Fibroblast of villous mesenchyme (primary cell): Measurements from ENCODE around the gene FOXE1. TPM values are rescaled to one million over a fixed set of nuclear protein-coding genes. Genes with fewer than 3 reads are reported as not detected.
A peak's percentile ranks its signal among the peaks of the same experiment; 100 is the strongest.

Experiments
- DNase-seq: peaks from one replicate; pipeline ENCODE4 v3.0.0-alpha.2; 2010; ENCODE audit warnings: low read depth
- H3K4me3 ChIP-seq: 2 replicates; pipeline ENCODE4 v1.5.1; 2011; ENCODE audit warnings: low read depth, mild to moderate bottlenecking, low read length
- CTCF ChIP-seq: IDR thresholded peaks from 2 replicates; pipeline ENCODE4 v1.5.1; 2012; ENCODE audit warnings: low read depth, mild to moderate bottlenecking, low read length; ENCODE audit not compliant: insufficient read depth
- total RNA-seq: library from RNA; depleted of rRNA; stranded (reverse); fragments of >200 nt; gene quantifications from 2 replicates; pipeline ENCODE4 v1.2.3, GENCODE V29; 2012

FOXE1 gene
- total RNA-seq, 1 donor, result under 0.01 TPM

- no peak for TF ChIP-seq CTCF
- DNase-seq, result no peak
- no peak overlapping the region for H3K4me3 ChIP-seq
These were observed 20.4 kb downstream of the FOXE1 start for GRCh38 chr9:97873425-97873824.

DNA sequence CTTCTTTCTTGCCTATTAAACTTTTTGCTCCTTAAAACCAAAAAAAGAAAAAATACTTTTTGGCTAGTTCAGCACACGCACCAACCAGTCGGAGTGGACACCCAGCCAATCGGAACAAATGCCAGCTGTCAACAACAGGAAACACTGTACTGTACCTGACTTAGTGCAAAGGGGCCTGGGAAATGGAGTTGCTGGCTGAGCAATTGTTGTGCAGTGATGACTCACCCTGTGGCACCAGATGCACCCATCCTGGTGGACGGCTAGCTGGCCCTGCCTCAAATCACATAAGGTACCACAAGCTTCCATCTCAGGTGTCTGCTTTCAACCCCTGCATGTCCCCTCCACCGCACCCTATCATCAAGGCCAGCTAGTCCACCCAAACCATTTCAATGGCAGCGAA lies 20.9 kb downstream of the FOXE1 start:
- no peak for DNase-seq
- no peak overlapping the region for H3K4me3 ChIP-seq
- no peak for TF ChIP-seq CTCF

DNA sequence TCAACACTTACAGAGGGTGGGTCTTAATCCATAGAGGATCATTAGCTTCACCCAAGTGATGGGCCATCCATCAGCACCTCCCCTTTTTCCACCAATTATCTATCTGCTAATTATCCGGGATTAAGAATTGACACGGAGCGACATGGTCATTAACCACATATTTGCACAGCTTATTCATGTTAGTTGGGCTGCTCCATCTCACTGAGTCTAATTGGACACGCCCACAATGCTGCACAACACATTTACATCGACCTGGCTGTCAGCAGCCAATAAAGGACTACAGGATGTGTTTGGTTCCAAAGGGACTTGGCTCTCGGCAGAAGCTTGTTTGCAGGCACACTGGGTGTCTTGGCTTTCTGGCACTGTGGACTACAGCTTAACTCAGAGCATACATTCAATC lies 21.6 kb downstream of the FOXE1 start:
- no peak for DNase-seq
- no peak for TF ChIP-seq CTCF
- no peak overlapping the region for H3K4me3 ChIP-seq

- DNase-seq, result no peak
- no peak for TF ChIP-seq CTCF
- no peak overlapping the region for H3K4me3 ChIP-seq
These were observed 22.1 kb downstream of the FOXE1 start for GRCh38 chr9:97875111-97875510.

- no peak overlapping the region for H3K4me3 ChIP-seq
- TF ChIP-seq CTCF, result no peak
- no peak for DNase-seq
These were observed 23.0 kb downstream of the FOXE1 start for GRCh38 chr9:97876061-97876460.

GRCh38 chr9:97880336-97880735 lies 27.3 kb downstream of the FOXE1 start:
- H3K4me3 ChIP-seq, result no peak overlapping the region
- peak; percentile 8 for DNase-seq
- TF ChIP-seq CTCF, result no peak
